Mesothelial cell of epicardium (in vitro differentiated cells): ENCODE data around the gene PRR32. TPM values are rescaled to one million over a fixed set of nuclear protein-coding genes. Genes with fewer than 3 reads are reported as not detected.

Experiments used
- DNase-seq, 2 experiments: peaks; one replicate each; pipeline ENCODE4 v3.0.0; 2021; ENCODE audit warnings: low spot score in 2 of 2; ENCODE audit not compliant: unreplicated experiment in 2 of 2
- H3K27ac Mint-ChIP-seq: 2 replicates; pipeline ENCODE4 v1.8.0; 2021; ENCODE audit warnings: mixed read lengths
- H3K27me3 Mint-ChIP-seq: 2 replicates; pipeline ENCODE4 v1.8.0; 2021; ENCODE audit warnings: low read depth, mixed read lengths
- H3K36me3 Mint-ChIP-seq: 2 replicates; pipeline ENCODE4 v1.8.0; 2021; ENCODE audit warnings: mixed read lengths
- H3K4me1 Mint-ChIP-seq: 2 replicates; pipeline ENCODE4 v1.8.0; 2021; ENCODE audit warnings: mixed read lengths
- H3K4me3 Mint-ChIP-seq: 2 replicates; pipeline ENCODE4 v1.8.0; 2021; ENCODE audit warnings: mild to moderate bottlenecking, moderate library complexity, mixed read lengths
- H3K9me3 Mint-ChIP-seq: 2 replicates; pipeline ENCODE4 v1.8.0; 2021; ENCODE audit warnings: mixed read lengths
- total RNA-seq: library from RNA; stranded (reverse); gene quantifications from 3 replicates; pipeline ENCODE4 v1.2.1, GENCODE V29; 2021
- TF ChIP-seq, protein P1 (sequence below): fragments of 200-600 bp; sonication (generic); IDR thresholded peaks from one replicate; pipeline ENCODE4 v1.5.0; 2021; ENCODE audit warnings: antibody characterized with exemption; ENCODE audit not compliant: unreplicated experiment

Gene PRR32
- total RNA-seq, 1 donor from 2014 or later: not detected

DNA sequence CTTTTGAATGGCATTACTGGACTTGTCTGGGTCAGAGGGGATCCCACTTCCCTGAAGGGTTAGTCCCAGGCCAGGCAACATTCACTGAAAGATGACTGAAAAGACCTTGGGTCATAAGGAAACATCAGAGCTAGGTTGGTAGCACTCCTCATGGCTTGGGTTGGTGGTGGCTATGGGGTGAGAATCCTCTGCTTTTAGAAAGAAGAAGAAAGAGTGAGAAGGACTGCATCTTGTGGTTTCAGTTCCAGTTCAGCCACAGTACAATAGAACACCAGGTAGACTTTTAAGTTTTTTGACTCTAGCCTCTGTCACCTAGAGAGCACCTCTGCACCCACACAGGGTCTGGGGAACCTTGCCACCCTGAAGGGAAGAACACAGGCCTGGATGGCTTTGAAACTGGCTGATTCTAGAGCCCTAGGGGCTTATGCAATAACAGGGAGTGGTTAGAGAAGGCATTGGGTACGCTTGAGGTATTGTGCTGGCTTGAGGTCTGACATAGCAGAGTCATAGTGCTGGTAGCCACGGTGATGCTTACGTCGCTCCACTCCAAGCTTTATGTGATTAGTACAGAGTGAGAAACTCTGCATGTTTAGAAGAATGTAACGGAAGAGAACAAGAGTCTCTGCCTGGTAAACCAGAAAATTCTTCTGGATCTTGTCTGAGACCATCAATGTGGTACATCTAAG lies 36.5 kb downstream of the PRR32 start:
- no peak overlapping the region for H3K27ac Mint-ChIP-seq

More for the DNA sequence above, 36.5 kb downstream of the PRR32 start:
- no peak for DNase-seq
- Mint-ChIP-seq H3K36me3 (no peaks in the 10 kb centered on the region), H3K27me3 (no peaks in the 10 kb centered on the region), H3K9me3 (peaks cover 69% of the 10 kb centered on the region), H3K4me1 (no peaks in the 10 kb centered on the region), H3K4me3 (no peak overlapping the region)
- TF ChIP-seq, protein P1, sequence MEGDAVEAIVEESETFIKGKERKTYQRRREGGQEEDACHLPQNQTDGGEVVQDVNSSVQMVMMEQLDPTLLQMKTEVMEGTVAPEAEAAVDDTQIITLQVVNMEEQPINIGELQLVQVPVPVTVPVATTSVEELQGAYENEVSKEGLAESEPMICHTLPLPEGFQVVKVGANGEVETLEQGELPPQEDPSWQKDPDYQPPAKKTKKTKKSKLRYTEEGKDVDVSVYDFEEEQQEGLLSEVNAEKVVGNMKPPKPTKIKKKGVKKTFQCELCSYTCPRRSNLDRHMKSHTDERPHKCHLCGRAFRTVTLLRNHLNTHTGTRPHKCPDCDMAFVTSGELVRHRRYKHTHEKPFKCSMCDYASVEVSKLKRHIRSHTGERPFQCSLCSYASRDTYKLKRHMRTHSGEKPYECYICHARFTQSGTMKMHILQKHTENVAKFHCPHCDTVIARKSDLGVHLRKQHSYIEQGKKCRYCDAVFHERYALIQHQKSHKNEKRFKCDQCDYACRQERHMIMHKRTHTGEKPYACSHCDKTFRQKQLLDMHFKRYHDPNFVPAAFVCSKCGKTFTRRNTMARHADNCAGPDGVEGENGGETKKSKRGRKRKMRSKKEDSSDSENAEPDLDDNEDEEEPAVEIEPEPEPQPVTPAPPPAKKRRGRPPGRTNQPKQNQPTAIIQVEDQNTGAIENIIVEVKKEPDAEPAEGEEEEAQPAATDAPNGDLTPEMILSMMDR: no peak
